ENCODE measurements around the gene SIMC1. TPM values are rescaled to one million over a fixed set of nuclear protein-coding genes. Genes with fewer than 3 reads are reported as not detected.

Gene SIMC1
- total RNA-seq, 1 experiment from 2014 or later: 19.2 TPM

DNA sequence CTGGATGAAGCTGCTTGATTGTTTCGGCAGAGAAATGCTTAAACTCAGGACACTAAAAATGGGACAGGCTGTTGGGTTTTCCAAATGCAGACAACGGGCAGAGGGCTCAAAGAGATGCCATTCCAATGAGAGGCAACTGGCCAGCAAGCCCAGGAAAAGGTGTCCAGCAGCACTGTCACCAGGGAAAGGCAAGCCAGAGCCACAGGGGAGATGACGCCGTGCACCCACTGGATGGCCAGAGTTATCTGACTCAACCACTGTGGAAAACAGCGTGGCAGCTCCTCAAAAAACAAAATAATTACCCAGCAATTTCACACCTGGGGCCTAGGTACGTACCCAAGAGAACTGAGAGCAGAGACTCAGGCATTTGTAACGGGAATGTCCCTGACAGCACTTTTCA is 48.4 kb upstream of the SIMC1 start:
- DNase-seq (ENCODE audit: low read depth, low spot score): no peak
- TF ChIP-seq, protein P1, sequence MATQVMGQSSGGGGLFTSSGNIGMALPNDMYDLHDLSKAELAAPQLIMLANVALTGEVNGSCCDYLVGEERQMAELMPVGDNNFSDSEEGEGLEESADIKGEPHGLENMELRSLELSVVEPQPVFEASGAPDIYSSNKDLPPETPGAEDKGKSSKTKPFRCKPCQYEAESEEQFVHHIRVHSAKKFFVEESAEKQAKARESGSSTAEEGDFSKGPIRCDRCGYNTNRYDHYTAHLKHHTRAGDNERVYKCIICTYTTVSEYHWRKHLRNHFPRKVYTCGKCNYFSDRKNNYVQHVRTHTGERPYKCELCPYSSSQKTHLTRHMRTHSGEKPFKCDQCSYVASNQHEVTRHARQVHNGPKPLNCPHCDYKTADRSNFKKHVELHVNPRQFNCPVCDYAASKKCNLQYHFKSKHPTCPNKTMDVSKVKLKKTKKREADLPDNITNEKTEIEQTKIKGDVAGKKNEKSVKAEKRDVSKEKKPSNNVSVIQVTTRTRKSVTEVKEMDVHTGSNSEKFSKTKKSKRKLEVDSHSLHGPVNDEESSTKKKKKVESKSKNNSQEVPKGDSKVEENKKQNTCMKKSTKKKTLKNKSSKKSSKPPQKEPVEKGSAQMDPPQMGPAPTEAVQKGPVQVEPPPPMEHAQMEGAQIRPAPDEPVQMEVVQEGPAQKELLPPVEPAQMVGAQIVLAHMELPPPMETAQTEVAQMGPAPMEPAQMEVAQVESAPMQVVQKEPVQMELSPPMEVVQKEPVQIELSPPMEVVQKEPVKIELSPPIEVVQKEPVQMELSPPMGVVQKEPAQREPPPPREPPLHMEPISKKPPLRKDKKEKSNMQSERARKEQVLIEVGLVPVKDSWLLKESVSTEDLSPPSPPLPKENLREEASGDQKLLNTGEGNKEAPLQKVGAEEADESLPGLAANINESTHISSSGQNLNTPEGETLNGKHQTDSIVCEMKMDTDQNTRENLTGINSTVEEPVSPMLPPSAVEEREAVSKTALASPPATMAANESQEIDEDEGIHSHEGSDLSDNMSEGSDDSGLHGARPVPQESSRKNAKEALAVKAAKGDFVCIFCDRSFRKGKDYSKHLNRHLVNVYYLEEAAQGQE (IDR thresholded peaks at IDR 0.05; ENCODE audit: insufficient read depth in 1 of 2, low read depth in 2 of 2, low read length in 1 of 2): no peak
- TF ChIP-seq SIN3A (IDR thresholded peaks at IDR 0.05; ENCODE audit: borderline replicate concordance, insufficient read depth, low read depth, low read length) (no peak), POLR2AphosphoS5 (IDR thresholded peaks at IDR 0.05; ENCODE audit: low read depth, low read length) (no peak), TCF7L2 (IDR thresholded peaks at IDR 0.05; ENCODE audit: low read depth, low read length) (no peak)
- TF ChIP-seq, protein P2, sequence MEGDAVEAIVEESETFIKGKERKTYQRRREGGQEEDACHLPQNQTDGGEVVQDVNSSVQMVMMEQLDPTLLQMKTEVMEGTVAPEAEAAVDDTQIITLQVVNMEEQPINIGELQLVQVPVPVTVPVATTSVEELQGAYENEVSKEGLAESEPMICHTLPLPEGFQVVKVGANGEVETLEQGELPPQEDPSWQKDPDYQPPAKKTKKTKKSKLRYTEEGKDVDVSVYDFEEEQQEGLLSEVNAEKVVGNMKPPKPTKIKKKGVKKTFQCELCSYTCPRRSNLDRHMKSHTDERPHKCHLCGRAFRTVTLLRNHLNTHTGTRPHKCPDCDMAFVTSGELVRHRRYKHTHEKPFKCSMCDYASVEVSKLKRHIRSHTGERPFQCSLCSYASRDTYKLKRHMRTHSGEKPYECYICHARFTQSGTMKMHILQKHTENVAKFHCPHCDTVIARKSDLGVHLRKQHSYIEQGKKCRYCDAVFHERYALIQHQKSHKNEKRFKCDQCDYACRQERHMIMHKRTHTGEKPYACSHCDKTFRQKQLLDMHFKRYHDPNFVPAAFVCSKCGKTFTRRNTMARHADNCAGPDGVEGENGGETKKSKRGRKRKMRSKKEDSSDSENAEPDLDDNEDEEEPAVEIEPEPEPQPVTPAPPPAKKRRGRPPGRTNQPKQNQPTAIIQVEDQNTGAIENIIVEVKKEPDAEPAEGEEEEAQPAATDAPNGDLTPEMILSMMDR (IDR thresholded peaks at IDR 0.05): no peak
- no peak overlapping the region for H3K27ac ChIP-seq (ENCODE audit: low read length)
- ChIA-PET POLR2A (no interaction called here), CTCF (no interaction called here)
- no peaks in the 10 kb centered on the region for H3K27me3 ChIP-seq (ENCODE audit: control insufficient read depth, insufficient read depth, low read length)
- BruUV-seq (replicated peaks): no TSS peak
- H3K36me3 ChIP-seq (ENCODE audit: control insufficient read depth, insufficient read depth, low read length): no peaks in the 10 kb centered on the region
- intact Hi-C loops (cut with micrococcal nuclease; ENCODE audit: unreplicated experiment): no loop called here
- H3K4me1 ChIP-seq (ENCODE audit: control insufficient read depth, insufficient read depth, low read length): 0 out of 2 replicates have a peak, but pooled peaks cover 2% of the 10 kb centered on the region
- H3K9me3 ChIP-seq (ENCODE audit: control insufficient read depth, insufficient read depth, low read depth, low read length): no peaks in the 10 kb centered on the region
- H3K4me3 ChIP-seq (ENCODE audit: low read depth in 2 of 2, low read length in 2 of 2): no peak overlapping the region
- no peak for ATAC-seq
- in situ Hi-C loops (cut with HindIII; ENCODE audit: low pct_unique_long_range_greater_than_20kb, low sequenced_read_pairs): no loop called here

DNA sequence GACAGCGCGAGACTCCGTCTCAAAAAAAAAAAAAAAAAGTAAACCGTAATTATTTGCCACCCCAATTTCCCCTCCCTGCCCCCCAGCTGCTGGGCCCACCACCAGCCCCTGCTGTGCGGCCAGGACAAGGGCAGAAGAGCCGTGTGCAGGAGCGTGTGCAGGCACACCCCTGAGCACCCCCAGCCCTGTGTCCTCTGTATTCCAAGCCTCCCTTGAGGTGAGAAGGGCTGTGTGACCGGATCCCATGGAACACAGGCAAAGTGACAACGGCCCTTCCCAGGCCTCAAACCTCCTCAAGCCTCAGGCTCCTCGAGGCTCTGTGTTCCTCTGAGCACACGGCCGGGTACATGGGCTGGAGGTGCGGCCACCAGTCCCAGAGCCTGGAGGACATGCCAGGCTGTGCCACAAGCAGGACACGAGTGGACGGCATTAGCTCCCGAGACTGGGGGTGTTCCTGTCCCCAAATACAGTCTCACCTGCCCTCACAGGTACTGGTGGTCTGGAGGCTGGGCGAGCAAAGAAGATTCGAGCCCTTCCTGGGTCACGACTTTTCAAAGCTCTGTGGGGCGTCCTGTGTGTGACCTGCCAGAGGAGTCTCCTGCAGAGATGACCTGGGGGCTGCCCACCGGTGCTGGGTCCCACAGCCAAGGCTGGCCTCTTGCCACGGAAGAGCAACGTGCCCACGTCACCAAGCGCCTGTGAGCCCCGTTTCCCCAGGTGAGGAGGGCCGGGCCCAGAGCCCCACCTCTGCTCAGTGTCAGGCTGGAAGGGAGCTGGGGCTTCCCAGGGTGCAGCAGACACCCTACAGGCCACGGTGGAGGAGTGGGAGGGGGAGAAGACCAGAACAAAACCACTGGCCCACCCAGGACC is 47.1 kb upstream of the SIMC1 start:
- BruUV-seq (replicated peaks): no TSS peak
- Histone ChIP-seq H3K4me1 (ENCODE audit: control insufficient read depth, insufficient read depth, low read length) (no peaks in the 10 kb centered on the region), H3K36me3 (ENCODE audit: control insufficient read depth, insufficient read depth, low read length) (no peaks in the 10 kb centered on the region), H3K27me3 (ENCODE audit: control insufficient read depth, insufficient read depth, low read length) (no peaks in the 10 kb centered on the region), H3K27ac (ENCODE audit: low read length) (no peak overlapping the region), H3K4me3 (ENCODE audit: low read depth in 2 of 2, low read length in 2 of 2) (no peak overlapping the region), H3K9me3 (ENCODE audit: control insufficient read depth, insufficient read depth, low read depth, low read length) (no peaks in the 10 kb centered on the region)
- intact Hi-C loops (cut with micrococcal nuclease; ENCODE audit: unreplicated experiment): no loop called here
- TF ChIP-seq, protein P1 (IDR thresholded peaks at IDR 0.05; ENCODE audit: insufficient read depth in 1 of 2, low read depth in 2 of 2, low read length in 1 of 2): no peak
- TF ChIP-seq TCF7L2 (IDR thresholded peaks at IDR 0.05; ENCODE audit: low read depth, low read length) (no peak), SIN3A (IDR thresholded peaks at IDR 0.05; ENCODE audit: borderline replicate concordance, insufficient read depth, low read depth, low read length) (no peak)
- TF ChIP-seq, protein P2 (IDR thresholded peaks at IDR 0.05): no peak
- ATAC-seq (no peak), DNase-seq (ENCODE audit: low read depth, low spot score) (no peak)
- POLR2A ChIA-PET: no interaction called here
- in situ Hi-C loops (cut with HindIII; ENCODE audit: low pct_unique_long_range_greater_than_20kb, low sequenced_read_pairs): no loop called here
- CTCF ChIA-PET: no interaction called here

All from Panc1 (cell line).